HUDEP-2 (cell line): Measurements from ENCODE around the gene ERCC6L2.

Experiments
- DNase-seq, 76 experiments: peaks; one replicate each; lab custom pipeline; 2025; ENCODE audit not compliant: unreplicated experiment in 76 of 76; lab: John Stamatoyannopoulos, UW

ERCC6L2 gene

GRCh38 chr9:95971815-95972214, 96.3 kb downstream of the ERCC6L2 start:
- no peak for DNase-seq

- DNase-seq = no peak
These were observed 98.9 kb downstream of the ERCC6L2 start for GRCh38 chr9:95974389-95974788.

DNA sequence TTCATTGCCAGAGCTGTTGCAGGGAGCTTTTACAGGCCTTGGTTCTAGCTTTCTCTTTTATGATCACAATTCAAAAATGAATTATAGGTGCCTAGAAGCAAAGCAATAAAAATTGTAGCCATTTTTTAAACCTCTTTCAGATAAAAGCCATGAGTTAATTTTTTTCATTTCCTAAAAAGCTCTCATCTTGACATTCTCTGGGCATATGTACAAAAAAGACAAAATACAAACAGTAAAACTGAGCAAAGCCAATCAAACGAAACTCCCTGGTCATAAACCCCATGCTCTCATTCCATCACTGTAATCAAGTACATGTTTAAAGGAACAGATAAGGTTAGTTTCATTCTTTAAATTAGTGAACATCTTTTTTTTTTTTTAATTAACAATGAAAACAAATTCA, 101.9 kb downstream of the ERCC6L2 start:
- DNase-seq = no peak

GRCh38 chr9:95978106-95978505, 102.6 kb downstream of the ERCC6L2 start:
- DNase-seq = no peak

DNA sequence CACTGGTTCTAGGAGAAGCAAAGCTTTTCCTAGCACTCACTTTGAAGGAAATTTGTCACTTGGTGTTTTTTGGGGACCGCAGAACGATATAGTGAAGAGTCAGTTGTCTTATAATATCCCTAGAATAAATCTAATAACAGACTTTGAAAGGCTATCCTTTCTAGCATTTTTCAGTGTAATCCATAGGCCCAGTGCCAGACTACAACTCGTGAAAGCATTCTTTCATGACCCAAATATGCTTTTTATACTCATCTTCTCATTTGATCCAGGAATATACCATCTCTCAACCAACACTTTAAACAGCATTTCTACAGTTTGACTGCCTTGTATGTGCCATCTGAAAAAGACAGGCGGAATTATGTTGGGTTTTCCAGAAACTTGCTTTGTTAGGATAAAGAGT, 104.0 kb downstream of the ERCC6L2 start:
- DNase-seq = no peak

DNA sequence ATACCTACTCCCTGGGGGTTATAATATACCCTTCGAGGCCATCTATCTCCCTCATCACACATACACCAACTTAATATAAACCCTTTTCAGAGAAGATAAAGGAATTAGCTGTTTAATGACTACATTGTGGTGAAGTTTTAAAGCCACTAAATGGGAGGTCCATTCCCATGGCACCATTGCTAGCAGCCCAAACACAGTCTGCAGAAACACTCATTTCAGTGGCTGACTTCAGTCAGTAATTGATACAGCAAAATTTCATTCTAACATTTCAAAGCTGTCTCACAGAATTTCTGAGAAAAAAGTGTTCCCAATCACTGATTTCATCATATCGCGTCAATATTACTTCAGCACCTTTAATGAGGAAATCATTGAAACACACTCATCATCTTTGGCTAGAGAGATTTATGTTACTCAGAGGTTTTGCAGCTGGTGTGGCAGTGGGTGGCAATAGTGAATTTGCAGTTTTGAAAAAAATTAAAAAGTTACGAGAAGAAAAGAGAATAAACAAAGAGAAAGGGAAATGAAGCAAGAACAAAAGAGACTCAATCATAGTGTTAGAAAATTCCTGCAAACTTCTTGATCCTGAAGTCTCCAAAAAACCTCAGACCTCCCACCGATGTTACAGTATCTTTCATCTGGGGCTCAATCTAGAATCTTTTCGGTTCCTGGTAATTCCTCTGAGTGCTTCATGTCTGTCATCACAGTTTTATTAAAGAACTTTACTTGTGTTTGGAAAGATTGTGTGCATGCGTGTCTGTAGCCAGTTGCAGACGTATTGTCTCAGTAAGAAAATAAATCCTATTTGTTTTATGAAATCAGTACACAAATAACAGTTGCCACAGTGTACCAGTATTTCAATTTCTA, 105.0 kb downstream of the ERCC6L2 start:
- DNase-seq = no peak

GRCh38 chr9:95981761-95982390, 106.4 kb downstream of the ERCC6L2 start:
- no peak for DNase-seq

DNA sequence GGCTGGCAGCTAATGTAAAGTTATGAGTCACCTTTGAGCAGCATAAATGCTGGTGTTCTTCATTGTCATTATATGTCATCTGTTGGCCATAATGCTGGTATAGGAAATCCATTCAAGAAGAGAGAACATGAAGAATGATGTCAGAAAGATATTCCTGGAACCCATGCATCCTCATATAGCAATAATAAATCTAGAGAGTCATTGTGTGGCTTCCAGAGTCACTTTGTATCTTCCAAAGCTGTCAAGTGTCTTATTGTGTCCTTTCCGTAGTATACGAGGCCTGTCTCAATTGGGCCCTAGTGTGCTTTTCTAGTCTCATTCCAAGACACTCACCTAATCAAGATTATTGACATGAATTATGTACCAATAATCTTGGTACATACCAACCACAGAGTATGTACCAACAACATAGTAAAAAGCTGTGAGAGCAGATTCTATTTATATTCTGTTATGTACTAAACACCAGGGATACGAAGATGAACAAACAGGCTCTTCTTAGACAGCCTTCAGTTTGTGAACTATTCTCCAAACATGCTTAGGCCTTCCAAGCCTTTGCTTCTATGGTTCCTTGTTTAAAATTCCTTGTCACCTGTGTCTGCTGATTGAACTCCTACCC, 110.1 kb downstream of the ERCC6L2 start:
- DNase-seq = no peak

DNA sequence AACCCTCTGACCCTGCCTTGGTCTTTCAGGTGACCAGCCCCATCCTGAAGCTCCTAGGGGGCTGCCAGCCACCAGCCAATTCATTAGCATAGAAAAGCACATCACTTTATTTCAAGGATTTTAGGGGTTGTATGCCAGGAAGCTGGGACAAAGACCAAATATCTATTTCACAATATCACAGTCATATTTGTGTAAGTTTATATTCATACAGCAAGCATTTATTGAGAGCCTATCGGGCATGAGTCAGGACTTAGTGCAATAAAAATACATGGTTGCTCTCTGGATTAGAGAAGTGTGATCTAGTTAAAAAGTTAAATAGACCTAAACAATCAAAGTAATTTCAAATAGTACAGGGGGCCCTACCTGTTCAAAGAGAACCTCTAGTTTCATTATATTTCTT, 113.8 kb downstream of the ERCC6L2 start:
- no peak for DNase-seq

- no peak for DNase-seq
These were observed 115.8 kb downstream of the ERCC6L2 start for GRCh38 chr9:95991326-95991725.

GRCh38 chr9:95992536-95992935, 117.0 kb downstream of the ERCC6L2 start:
- no peak for DNase-seq

DNA sequence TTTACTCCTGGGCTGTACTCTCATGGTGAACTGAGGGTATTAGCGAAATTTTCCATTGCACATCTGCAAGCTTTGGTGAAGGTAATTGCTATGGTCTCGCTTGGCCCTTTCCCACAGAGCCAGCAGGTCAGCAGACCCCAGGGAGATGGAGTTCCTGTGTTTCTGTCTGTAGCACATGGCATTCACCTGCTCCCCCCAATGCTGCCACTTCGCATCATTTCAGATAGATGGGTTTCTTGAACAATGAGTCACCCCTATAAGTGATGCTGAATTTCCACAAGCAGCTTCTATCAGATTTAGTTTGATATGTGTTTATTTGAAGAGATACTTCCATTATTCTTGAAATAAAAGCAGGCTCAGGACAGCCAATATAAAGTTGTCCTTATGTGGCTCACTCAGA, 117.8 kb downstream of the ERCC6L2 start:
- no peak for DNase-seq

DNA sequence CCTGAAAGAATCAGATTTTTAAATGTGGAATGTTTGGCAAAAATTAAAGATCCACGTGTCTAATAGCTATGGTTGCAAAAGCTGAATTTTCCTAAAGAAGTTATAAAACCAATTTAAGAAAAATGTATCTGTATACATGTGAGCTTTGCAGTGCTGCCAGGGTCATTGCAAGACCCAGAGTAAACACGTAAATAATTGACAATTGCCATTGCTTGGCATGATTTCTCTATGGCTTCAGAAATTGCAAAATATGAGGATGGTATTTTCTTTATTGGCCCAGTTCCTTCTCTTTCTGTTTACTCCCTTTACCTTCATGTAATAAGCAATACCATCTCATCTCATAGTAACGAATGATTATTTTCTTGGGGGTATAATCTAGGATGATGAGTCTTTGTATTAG, 123.9 kb downstream of the ERCC6L2 start:
- DNase-seq = no peak

GRCh38 chr9:96004379-96004778, 128.9 kb downstream of the ERCC6L2 start:
- DNase-seq = no peak

DNA sequence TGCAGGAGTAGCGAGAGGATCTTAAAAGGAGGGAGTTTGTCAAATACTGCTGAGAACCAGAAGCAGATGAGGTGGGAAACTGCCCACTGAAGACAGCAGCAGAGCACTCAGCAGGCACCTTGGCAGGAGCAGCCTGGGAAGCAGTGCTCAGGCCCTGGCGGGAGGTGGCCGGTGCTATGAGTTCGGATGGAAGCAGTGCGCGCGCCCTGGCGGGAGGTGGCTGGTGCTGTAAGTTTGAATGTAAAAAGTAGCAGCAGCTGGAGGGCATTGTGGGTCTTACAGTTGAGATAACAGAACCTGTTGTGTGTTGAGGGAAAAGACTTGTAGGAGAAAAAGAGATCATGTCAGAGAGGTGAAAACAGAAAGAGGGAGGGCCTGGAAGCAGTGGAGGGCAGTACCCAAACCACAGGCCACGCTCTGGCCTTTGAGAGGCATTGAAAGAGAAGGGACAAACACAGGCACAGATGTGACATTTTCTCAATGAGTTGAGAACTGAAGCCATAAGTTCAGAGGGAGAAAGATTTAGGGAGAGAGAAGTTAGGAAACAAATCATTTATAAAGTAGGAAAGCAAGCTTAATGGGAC, 130.9 kb downstream of the ERCC6L2 start:
- DNase-seq = no peak

GRCh38 chr9:96006961-96007360, 131.5 kb downstream of the ERCC6L2 start:
- no peak for DNase-seq

- DNase-seq = peak in 1 of 76 experiments; percentile 7
These were observed 133.2 kb downstream of the ERCC6L2 start for GRCh38 chr9:96008502-96009222.

GRCh38 chr9:96009223-96009602, 133.7 kb downstream of the ERCC6L2 start:
- no peak for DNase-seq

DNA sequence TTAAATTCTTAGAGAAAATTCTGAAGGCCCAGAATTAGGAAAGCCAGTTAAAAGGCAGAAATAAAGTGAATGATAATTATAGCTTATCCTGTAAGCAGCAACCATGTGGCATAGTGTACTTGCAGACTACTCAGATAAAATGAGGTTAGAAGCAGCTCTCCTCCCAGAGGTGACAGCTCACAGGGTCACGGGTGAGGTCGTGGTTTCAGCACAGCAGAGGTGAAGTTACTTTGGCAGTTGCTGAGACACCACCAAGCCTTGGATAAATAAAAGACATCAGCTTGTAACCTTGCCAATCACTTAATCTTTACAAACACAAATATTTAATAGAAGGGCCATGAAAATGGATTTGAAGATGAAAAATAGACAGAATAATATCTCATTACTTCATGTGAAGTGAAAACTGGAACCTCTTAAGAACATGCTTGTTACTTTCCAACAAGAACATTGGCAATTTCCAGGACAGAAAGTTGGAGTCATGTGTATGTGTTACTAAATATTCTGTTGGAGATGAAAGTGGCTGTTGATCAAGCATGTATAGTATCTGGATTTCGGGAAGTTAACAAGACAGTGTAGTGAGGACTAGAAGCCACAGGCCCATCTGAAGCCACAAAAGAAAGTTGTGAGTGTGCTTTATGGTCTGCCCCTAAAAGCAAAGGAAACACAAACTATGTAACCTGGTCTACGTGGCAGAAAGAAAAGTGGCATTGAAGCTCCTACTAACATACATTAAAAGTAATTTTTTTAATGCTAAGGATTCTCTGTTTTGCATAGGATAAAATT, 134.4 kb downstream of the ERCC6L2 start:
- DNase-seq = peak in 11 of 76 experiments; percentile 4 to 54 (median 23)

DNA sequence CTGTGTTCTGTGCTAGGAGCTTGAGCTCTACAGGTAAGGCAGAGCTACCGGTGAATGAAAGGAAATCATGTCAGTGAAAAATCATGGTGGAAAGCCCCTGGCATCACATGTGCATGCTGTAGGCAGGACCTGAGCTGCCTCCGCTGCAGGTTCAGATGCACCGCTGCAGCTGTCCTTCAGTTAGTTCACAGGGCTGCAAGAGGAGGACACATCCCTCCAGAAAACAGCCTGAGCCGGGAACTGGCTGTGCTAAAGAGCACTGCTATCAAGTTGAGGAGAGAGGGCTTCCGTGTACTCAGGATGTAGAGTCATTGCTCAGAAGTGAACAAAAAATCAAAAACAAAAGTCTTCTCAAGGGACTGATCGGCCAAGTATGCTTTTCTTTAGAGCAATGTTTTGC, 138.6 kb downstream of the ERCC6L2 start:
- DNase-seq = no peak
